ENCODE measurements around the gene SLC16A1. TPM values are rescaled to one million over a fixed set of nuclear protein-coding genes. Genes with fewer than 3 reads are reported as not detected.

Gene SLC16A1
- total and polyA plus RNA-seq, 2 donors (not counting 3 experiments of a cell fraction or from before 2014, with no cell fraction given): 148 to 188 TPM

DNA sequence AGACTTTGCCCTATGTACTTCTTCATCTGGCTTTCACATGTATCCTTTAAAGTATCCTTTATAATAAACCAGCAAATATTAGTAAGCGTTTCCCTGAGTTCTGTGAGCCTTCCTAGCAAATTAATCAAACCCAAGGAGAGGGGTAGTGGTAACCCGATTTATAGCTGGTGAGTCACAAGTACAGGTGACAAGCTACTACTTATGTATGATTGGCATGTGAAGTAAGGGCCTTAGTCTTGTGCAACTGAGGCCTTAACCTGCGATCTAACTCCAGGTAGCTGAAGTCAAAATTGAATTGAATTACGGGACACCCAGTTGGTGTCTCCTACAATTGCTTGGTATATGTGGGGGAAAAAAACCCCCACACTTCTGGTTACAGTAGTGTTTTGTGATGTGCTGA is 26.0 kb downstream of the SLC16A1 start:
- Histone ChIP-seq H3K4me2 (ENCODE audit: insufficient read depth, low read length) (no peak overlapping the region), H2AFZ (ENCODE audit: low read depth, low read length) (no peak overlapping the region), H3K36me3 (ENCODE audit: control insufficient read depth in 2 of 2, extremely low read depth in 1 of 2, insufficient read depth in 2 of 2, low read length in 2 of 2) (peaks cover 6 to 7% of the 10 kb centered on the region in 2 experiments), H3K27me3 (ENCODE audit: control insufficient read depth in 2 of 2, insufficient read depth in 2 of 2, low read length in 2 of 2) (no peaks in the 10 kb centered on the region), H3K79me2 (ENCODE audit: control insufficient read depth, insufficient read depth, low read length) (peaks cover 80% of the 10 kb centered on the region), H3K27ac (ENCODE audit: insufficient read depth, low read depth, low read length) (no peak overlapping the region), H3K9me3 (replicated peaks; ENCODE audit: control insufficient read depth, insufficient read depth, low read length) (no peaks in the 10 kb centered on the region), H3K4me3 (replicated peaks in 1 of 3; ENCODE audit: insufficient read depth in 1 of 3, low read depth in 1 of 3, low read length in 3 of 3) (no peak overlapping the region), H3K9ac (replicated peaks; ENCODE audit: extremely low read depth, insufficient read depth, low read length) (no peak overlapping the region), H3K4me1 (ENCODE audit: control insufficient read depth, extremely low read depth, insufficient read depth, low read length) (peaks cover 7% of the 10 kb centered on the region), H3K9me1 (replicated peaks; ENCODE audit: control insufficient read depth, extremely low read depth, insufficient read depth, low read length) (no peaks in the 10 kb centered on the region), H4K20me1 (replicated peaks; ENCODE audit: control insufficient read depth, extremely low read depth, insufficient read depth, low read length) (no peaks in the 10 kb centered on the region)
- no peak for FAIRE-seq
- BruUV-seq (replicated peaks): no TSS peak
- TF ChIP-seq EZH2 (IDR thresholded peaks at IDR 0.05; ENCODE audit: borderline replicate concordance, low read depth, low read length, severe bottlenecking) (no peak), POLR2AphosphoS5 (IDR thresholded peaks at IDR 0.05; ENCODE audit: insufficient read depth, low read depth, low read length) (no peak), MYC (IDR thresholded peaks at IDR 0.05; ENCODE audit: low read depth, low read length) (no peak), POLR2A (IDR thresholded peaks at IDR 0.05; ENCODE audit: low read depth, low read length) (no peak), GATA2 (IDR thresholded peaks at IDR 0.05; ENCODE audit: insufficient read depth, insufficient read length, low read depth, low read length) (no peak), JUN (IDR thresholded peaks at IDR 0.05; ENCODE audit: borderline replicate concordance, insufficient read depth, insufficient read length, low read depth) (no peak)
- TF ChIP-seq, protein P1, sequence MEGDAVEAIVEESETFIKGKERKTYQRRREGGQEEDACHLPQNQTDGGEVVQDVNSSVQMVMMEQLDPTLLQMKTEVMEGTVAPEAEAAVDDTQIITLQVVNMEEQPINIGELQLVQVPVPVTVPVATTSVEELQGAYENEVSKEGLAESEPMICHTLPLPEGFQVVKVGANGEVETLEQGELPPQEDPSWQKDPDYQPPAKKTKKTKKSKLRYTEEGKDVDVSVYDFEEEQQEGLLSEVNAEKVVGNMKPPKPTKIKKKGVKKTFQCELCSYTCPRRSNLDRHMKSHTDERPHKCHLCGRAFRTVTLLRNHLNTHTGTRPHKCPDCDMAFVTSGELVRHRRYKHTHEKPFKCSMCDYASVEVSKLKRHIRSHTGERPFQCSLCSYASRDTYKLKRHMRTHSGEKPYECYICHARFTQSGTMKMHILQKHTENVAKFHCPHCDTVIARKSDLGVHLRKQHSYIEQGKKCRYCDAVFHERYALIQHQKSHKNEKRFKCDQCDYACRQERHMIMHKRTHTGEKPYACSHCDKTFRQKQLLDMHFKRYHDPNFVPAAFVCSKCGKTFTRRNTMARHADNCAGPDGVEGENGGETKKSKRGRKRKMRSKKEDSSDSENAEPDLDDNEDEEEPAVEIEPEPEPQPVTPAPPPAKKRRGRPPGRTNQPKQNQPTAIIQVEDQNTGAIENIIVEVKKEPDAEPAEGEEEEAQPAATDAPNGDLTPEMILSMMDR (IDR thresholded peaks at IDR 0.05; ENCODE audit: extremely low read depth in 1 of 2, insufficient read depth in 1 of 2, low read depth in 1 of 2, low read length in 2 of 2): no peak
- TF ChIP-seq, protein P2, sequence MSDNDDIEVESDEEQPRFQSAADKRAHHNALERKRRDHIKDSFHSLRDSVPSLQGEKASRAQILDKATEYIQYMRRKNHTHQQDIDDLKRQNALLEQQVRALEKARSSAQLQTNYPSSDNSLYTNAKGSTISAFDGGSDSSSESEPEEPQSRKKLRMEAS (IDR thresholded peaks at IDR 0.05; ENCODE audit: insufficient read depth, insufficient read length): no peak
- intact Hi-C loops (cut with micrococcal nuclease) (no loop called here), dilution Hi-C loops (cut with MboI; ENCODE audit: extremely low pct_ligation_motif_present, low sequenced_read_pairs) (no loop called here)
- no peak for DNase-seq (ENCODE audit: low read depth, low spot score)
- ChIA-PET CTCF (interaction anchor here (0.9 to 1.6 kb wide), 3 partner anchors 11 to 112 kb away, joined by 3 to 4 read pairs (median 3); no protein-coding TSS in a partner anchor), POLR2A (interaction anchor here (0.7 kb wide), 1 partner anchor 13 kb away, joined by 6 read pairs; no protein-coding TSS in a partner anchor)

Measured in endothelial cell of umbilical vein (primary cell).